Endodermal cell (in vitro differentiated cells): ENCODE measurements around the gene EGFR. TPM values are rescaled to one million over a fixed set of nuclear protein-coding genes. Genes with fewer than 3 reads are reported as not detected.

ENCODE experiments used
- DNase-seq: peaks from one replicate; pipeline ENCODE4 v3.0.0-alpha.2; 2017
- H3K27ac ChIP-seq: 2 replicates; pipeline ENCODE4 v1.5.1; 2013; ENCODE audit warnings: mild to moderate bottlenecking, low read depth, low read length, moderate library complexity
- H3K27me3 ChIP-seq: 2 replicates; pipeline ENCODE4 v1.6.1; 2013; ENCODE audit warnings: mild to moderate bottlenecking, low read length, moderate library complexity; ENCODE audit not compliant: insufficient read depth, control insufficient read depth, poor library complexity, severe bottlenecking
- H3K36me3 ChIP-seq: 2 replicates; pipeline ENCODE4 v1.7.0; 2013; ENCODE audit warnings: mild to moderate bottlenecking, low read length, moderate library complexity; ENCODE audit not compliant: control insufficient read depth, insufficient read depth
- H3K4me1 ChIP-seq: one replicate; pipeline ENCODE4 v1.7.0; 2013; ENCODE audit warnings: low read length; ENCODE audit not compliant: control insufficient read depth, insufficient read depth
- H3K4me3 ChIP-seq: 2 replicates; pipeline ENCODE4 v1.5.1; 2013; ENCODE audit warnings: mild to moderate bottlenecking, low read length, moderate library complexity
- H3K9ac ChIP-seq: 2 replicates; pipeline ENCODE4 v1.6.1; 2013; ENCODE audit warnings: mild to moderate bottlenecking, low read length, moderate library complexity; ENCODE audit not compliant: poor library complexity, severe bottlenecking; ENCODE audit errors: extremely low read depth
- H3K9me3 ChIP-seq: 2 replicates; pipeline ENCODE4 v1.6.1; 2013; ENCODE audit warnings: mild to moderate bottlenecking, low read length, moderate library complexity; ENCODE audit not compliant: control insufficient read depth
- H3K27ac Mint-ChIP-seq: 2 replicates; pipeline ENCODE4 v1.8.0; 2020; ENCODE audit warnings: mixed read lengths
- H3K27me3 Mint-ChIP-seq: 2 replicates; pipeline ENCODE4 v1.8.0; 2021; ENCODE audit warnings: mild to moderate bottlenecking, mixed read lengths; ENCODE audit not compliant: insufficient read depth
- H3K36me3 Mint-ChIP-seq: 2 replicates; pipeline ENCODE4 v1.8.0; 2020; ENCODE audit warnings: low read depth, mixed read lengths
- H3K4me1 Mint-ChIP-seq: 2 replicates; pipeline ENCODE4 v1.8.0; 2020; ENCODE audit warnings: mixed read lengths
- H3K4me3 Mint-ChIP-seq: 2 replicates; pipeline ENCODE4 v1.8.0; 2020; ENCODE audit warnings: mild to moderate bottlenecking, moderate library complexity, mixed read lengths
- H3K9me3 Mint-ChIP-seq: 2 replicates; pipeline ENCODE4 v1.8.0; 2020; ENCODE audit warnings: mild to moderate bottlenecking, mixed read lengths
- CTCF ChIP-seq: fragments of 200-600 bp; sonication (generic); conservative IDR thresholded peaks from 2 replicates; pipeline ENCODE4 v1.5.0; 2021; ENCODE audit warnings: antibody characterized with exemption, mild to moderate bottlenecking
- WGBS, 2 experiments: methylation state at CpG; one replicate each; pipeline versions ENCODE4 v1.1.5 to v1.1.7; 2013; ENCODE audit warnings: missing lambda C conversion rate in 2 of 2, mixed read lengths in 1 of 2; ENCODE audit not compliant: insufficient coverage in 1 of 2, insufficient read length in 1 of 2; 5-methylcytosine and 5-hydroxymethylcytosine counted together
- total RNA-seq, 2 donors: library from RNA; stranded (reverse); fragmentation: NEBNext Ultra II Directional in 1 of 2; extraction: Animal tissue kit (Norgen Biotek cat#: 25700) in 1 of 2; gene quantifications; 2 replicates in 1 of 2; 3 replicates in 1 of 2; pipeline ENCODE4 v1.2.1, GENCODE V29; 2021

The EGFR gene
- total RNA-seq, 2 donors from 2014 or later: 5.0 to 5.8 TPM

DNA sequence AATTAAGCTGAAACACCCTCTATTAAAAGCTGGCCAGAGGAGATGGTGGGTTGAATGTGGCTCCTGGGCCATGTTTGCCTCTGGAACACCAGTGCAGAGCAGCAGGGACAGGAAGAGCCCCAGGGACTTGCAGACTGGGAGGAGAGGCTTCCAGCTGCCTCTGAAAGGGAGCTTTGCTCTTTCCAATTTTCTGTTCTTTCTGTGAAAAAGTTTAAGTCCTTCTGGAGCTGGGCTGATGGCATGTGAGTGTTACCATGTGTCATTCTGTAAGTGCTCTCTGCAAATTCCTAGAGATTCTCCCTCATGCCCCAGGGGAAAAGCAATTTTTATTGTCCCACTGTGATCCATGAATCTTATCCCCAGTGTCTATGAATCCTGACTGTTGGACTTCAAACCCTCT, 233.6 kb downstream of the EGFR start:
- Histone ChIP-seq H3K4me1 (no peaks in the 10 kb centered on the region), H3K9ac (no peak overlapping the region), H3K36me3 (no peaks in the 10 kb centered on the region), H3K4me3 (no peak overlapping the region), H3K27ac (no peak overlapping the region), H3K27me3 (peaks cover 46% of the 10 kb centered on the region), H3K9me3 (no peaks in the 10 kb centered on the region)
- no peaks in the 10 kb centered on the region for H3K36me3 Mint-ChIP-seq
- peaks cover 54% of the 10 kb centered on the region for H3K27me3 Mint-ChIP-seq
- no peak for TF ChIP-seq CTCF
- H3K4me1 Mint-ChIP-seq: no peaks in the 10 kb centered on the region
- no peak overlapping the region for H3K4me3 Mint-ChIP-seq
- H3K27ac Mint-ChIP-seq: no peak overlapping the region
- H3K9me3 Mint-ChIP-seq: no peaks in the 10 kb centered on the region
- DNase-seq: no peak

- Histone ChIP-seq H3K9me3 (no peaks in the 10 kb centered on the region), H3K27ac (no peak overlapping the region), H3K27me3 (peaks cover 48% of the 10 kb centered on the region), H3K4me3 (no peak overlapping the region), H3K9ac (no peak overlapping the region), H3K36me3 (no peaks in the 10 kb centered on the region), H3K4me1 (no peaks in the 10 kb centered on the region)
- TF ChIP-seq CTCF: no peak
- H3K4me1 Mint-ChIP-seq: no peaks in the 10 kb centered on the region
- H3K9me3 Mint-ChIP-seq: no peaks in the 10 kb centered on the region
- peaks cover 55% of the 10 kb centered on the region for H3K27me3 Mint-ChIP-seq
- no peak overlapping the region for H3K27ac Mint-ChIP-seq
- no peak for DNase-seq
- 90 to 93% methylated on average over 3 of the region's 3 CpGs for WGBS, 2 experiments
- H3K4me3 Mint-ChIP-seq: no peak overlapping the region
- no peaks in the 10 kb centered on the region for H3K36me3 Mint-ChIP-seq
These were observed 234.4 kb downstream of the EGFR start for GRCh38 chr7:55253188-55253587.

- Mint-ChIP-seq H3K27me3 (peaks cover 55% of the 10 kb centered on the region), H3K36me3 (no peaks in the 10 kb centered on the region), H3K4me1 (no peaks in the 10 kb centered on the region), H3K27ac (no peak overlapping the region), H3K9me3 (no peaks in the 10 kb centered on the region), H3K4me3 (peak overlapping the region; percentile 63)
- 39 to 41% methylated on average over 12 to 21 of the region's 21 CpGs for WGBS, 2 experiments
- Histone ChIP-seq H3K4me3 (peak overlapping the region; percentile 86), H3K36me3 (no peaks in the 10 kb centered on the region), H3K4me1 (no peaks in the 10 kb centered on the region), H3K9ac (no peak overlapping the region), H3K9me3 (no peaks in the 10 kb centered on the region), H3K27ac (no peak overlapping the region), H3K27me3 (peaks cover 48% of the 10 kb centered on the region)
- no peak for DNase-seq
- TF ChIP-seq CTCF: no peak
These were observed 235.4 kb downstream of the EGFR start for GRCh38 chr7:55254242-55254595.
